GM19023 (cell line): ENCODE data around the gene EGR4.

ENCODE experiments used
- ATAC-seq: cut with Tn5 transposase; IDR thresholded peaks from one replicate; pipeline ENCODE4 v1.9.1; 2021; ENCODE audit warnings: mild to moderate bottlenecking, moderate library complexity; ENCODE audit not compliant: unreplicated experiment

The EGR4 gene

DNA sequence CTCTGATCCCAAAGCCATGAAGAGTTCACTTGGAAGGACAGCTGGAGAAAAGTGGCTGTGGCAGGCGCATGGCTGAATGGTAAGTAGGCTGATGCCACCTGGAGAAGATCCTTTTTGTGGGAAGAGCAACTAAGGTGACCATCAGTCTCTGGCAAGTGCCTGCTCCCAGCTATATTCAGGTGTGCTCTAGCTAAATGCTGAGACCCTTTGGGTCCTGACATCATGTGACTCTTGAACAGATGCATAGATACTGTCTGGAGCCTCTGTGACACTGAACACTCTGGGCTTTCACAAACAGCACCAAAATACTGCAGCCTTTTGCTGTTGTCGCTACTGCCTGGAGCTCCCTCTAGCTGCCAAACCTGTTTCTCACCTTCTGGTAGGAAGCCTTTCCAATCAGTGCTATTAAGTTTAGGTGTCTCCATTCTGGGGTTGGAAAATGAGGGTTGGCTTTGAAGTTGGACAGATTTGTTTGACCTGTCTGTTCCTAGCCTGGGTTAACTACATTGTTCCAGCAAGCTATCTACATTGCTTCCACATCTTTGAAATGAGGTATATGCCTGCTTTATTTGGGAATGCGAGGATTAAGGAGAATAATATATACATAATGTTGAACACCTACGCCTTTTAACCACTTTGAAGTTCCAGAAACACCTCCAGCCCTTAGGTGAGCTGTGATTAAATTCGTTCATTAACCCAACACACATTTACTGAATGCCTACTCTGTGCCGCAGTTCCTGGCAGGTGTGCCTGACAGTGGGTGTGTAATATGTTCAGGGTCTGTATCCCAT is 3.1 kb downstream of the EGR4 start:
- ATAC-seq = no peak

DNA sequence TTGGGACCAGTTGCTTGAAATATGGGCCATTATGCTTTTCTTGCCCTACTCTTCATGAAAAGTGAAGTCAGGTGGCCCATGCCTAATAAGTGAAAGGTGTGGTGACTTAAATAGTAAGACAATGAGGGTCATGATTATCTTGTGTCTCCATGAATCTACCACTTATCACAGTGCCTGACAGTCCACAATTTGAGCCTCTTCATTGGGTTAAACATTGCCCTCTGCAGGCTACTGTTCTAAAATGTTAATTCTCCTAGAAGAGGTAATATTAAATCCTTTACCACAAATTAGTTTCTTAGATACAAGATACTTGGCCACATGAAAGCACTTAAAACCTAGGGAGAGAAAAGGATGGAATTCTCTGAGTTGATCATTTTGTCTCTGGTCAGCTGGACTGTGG is 4.0 kb downstream of the EGR4 start:
- no peak for ATAC-seq

DNA sequence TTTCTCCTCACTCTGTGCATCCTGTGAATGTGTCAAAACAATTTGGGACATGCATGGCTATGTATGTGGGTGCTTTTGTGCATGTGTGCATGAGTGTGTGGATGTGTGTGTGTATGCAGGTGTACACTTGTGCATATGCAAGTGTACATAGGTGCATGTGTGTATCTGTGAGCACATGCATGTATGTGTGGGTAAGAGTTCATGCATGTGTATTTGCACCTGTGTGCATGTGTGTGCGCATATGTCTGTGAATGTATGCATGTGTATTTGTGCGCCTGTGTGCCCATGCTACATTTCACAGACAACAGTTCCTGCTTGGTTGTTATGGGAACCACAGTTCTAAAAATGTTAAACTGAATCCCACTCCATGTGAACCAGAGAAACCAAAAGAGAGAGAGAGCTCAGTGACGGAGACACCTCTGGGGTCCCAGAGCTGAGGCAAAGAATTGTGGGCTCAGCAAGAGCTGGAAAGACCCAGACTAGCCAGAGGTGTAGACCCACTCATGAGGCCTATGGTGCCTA is 7.2 kb downstream of the EGR4 start:
- no peak for ATAC-seq

DNA sequence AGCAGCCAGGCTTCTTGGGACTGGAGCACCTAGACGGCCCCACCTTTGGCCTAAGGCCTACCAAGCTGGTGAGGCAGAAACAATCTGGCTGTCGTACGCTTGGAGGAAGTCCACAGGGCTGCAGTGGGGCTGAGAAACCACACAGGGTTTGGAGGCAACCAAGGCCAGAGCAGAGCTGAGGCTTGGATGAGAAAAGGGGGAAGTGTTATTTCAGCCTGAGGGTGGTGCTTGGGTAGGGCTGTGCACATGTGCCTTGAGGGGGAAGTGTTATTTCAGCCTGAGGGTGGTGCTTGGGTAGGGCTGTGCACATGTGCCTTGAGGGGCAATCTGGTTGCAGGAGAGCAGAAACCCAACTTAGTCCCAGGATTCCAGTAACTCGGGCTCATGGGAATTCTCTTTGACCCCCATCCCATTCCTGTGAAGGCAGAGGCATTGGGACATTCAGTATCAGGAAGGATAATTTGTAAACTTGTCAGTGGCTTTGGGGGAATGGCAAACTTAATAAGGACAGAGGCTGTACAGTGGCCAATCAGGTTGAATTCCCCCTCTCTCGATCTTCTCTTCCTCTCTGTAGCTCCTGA is 8.1 kb downstream of the EGR4 start:
- peak; percentile 44 for ATAC-seq

- ATAC-seq = peak; percentile 78
Measured at GRCh38 chr2:73284296-73285158, 8.8 kb downstream of the EGR4 start, which contains the start of gene FBXO41. Gene FBXO41, minus strand, starts transcription at chr2:73284478. Its CDS starts 14,848 bp downstream, at chr2:73269630.

DNA sequence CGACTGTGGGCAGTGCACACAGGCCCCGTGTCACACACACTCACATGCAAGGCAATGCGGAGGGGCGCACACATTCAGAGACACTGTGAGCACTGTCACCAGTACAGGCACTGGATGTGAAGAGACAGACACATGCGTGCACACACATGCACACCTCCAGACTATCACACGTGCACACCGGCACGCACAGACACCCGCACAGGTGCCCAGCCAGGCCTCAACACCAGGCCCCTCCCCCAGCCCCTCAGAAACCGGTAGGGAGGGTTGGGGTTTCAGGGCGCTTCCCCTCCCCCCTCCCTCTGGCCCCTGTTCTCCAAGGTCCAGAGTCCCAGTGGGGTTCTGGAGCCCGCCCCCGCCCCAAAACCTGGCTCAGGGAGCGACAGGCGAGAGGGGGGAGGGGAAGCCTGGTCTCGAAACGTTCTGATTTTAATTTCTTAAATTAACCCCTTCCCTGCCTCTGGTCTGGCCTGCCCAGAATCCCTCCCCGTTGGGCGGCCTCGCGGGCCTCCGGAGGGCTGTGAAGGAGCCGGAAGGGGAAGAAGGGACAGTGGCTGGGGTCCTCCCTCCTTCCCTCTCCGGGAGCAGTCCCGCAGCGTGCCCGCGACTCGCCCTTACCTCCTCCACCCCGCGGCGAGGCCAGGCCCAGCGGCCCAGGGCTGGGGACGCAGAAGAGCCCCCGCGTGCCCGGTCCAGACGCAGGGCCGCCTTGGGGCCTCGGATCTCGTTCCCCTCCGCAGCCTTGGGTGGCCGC is 9.6 kb downstream of the EGR4 start:
- peak; percentile 21 for ATAC-seq

DNA sequence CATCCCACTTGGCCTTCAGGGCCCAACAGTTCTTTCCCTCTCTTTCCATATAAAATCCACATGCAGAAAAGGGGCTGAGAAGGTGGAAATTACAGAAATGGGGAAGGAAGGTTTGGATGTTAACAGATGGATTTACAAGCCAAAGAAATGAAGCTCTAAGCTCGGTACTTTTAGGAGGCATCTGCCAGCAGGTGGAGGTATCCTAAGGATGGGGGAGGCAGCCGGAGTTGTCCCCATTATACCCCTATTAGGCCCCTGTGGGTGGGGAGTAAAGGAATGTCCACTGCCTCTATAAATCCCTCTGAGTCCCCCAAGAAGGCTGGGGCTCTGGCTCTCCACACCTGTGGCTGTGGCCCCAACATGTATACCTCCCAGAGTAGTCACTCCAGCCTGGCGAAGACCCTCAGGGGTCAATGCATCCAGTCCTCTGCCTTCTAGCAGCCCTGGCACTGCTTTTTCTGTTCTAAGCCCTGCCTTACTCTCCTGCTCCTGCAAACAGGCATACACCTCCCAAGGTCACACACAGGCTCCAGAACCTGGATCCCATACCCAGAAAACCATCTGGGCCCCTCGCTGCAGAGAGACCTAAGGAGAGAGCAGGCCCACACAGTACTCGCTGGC is 10.3 kb downstream of the EGR4 start:
- no peak for ATAC-seq

DNA sequence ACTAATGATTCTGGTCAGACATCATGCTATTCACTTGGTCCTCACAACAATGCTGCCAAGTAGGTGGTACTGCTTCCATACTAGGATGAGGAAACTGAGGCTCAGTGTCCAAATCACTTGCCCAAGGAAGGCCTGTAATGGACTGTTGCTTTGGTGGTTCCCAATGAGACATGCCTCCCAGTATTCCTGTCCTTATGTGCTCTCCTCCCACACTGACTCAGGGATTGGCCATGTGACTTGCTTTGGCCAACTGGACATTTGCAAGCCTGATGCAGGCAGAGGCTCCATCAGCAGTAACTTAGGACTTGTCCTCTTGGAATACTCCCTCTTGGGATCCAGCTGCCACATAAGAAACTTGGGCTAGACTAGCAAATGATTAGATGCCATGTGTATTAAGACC is 12.1 kb downstream of the EGR4 start:
- no peak for ATAC-seq

DNA sequence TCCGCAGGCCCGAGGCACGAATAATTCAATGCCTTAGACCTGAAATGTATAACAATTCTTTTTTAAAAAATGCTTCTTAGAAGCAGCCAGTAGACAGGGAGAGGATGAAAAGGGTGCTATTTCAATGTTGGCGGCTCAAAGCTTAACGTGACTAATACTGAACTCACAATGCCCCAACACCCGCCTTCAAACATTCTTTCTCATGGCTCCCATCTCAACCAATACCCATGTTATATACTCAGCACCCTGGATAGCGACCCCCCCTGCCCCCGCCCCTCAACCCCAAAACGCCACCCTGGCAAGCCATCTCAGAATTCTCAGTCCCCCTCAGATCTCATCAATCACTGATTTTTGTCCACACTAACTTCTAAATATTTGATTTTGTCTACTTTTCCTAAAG is 13.5 kb downstream of the EGR4 start:
- ATAC-seq = no peak

DNA sequence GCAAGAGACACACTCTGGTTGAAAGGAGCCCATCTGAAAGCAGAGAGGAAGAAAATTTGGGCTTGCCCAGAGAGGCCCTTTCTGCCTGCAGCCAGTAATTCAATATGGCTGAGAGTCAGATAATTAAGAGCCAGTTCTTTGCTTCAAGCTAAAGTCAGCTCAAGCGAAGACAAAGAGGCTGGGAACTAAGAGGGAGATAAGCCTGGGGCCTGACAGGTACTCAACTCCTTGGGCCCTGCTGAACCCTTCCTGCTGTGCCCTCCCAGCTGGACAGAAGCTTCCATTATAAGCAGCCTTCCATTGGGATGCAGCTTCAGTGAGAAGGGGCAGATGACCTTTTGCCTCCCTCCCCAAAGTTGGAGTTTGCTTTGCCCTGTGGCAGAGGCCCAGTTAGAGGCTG is 21.1 kb downstream of the EGR4 start:
- ATAC-seq = no peak

DNA sequence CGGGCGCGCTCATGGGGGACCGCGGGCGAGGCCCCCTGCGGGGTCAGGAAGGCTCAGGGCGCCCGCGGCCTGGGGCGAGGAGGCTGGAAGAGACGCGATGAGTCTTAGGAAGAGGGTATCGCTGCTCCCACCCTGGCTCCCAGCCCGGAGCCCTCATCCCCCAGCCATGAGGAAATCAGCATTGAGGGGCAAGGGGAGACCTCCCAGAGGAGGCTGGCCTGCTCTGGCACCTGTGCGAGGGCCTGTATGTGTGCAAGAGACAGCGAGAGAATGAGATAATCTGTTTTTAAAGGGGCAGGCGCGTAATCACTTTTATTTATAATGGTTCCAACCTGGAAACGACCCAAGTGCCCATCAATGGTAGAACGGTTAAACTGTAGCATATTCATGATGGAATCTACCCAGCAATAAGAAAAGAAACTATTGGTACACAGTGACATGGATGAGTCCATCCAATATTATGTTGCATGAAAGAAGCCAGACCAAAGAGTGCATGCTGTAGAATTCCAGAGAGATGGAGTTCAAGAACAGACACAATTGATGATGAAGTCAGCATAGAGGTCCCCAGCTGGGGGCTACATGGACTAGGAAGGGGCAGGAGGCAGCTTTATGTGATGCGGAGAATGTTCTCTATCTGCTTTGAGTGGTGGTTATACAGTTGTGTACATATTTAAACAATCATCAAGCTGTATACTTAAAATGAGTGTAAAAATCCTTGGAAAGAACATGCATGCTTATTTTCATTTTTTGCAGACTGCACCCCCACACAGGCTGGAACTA is 23.5 kb downstream of the EGR4 start:
- ATAC-seq = no peak

GRCh38 chr2:73268830-73269685 is 24.3 kb downstream of the EGR4 start:
- ATAC-seq = peak; percentile 84

- no peak for ATAC-seq
Measured at GRCh38 chr2:73268366-73268829, 24.9 kb downstream of the EGR4 start.

DNA sequence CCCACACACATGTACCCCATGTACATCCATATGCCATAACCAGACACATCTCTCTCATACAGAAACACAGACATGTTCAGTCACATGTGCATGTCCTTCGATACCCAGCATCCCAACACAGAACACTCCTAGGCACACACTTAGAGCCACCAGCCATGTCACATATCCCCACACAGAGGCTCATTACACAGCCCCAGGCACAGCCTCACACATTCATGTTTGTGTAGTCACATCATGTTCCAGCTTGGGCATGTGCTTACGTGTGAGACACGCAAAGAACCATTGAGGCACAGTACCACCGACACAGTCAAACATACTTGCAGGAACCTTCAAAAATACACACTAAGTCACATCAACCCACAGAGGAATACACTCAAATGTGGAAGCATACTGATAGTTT is 26.3 kb downstream of the EGR4 start:
- no peak for ATAC-seq

GRCh38 chr2:73266061-73266901 is 27.1 kb downstream of the EGR4 start:
- no peak for ATAC-seq

DNA sequence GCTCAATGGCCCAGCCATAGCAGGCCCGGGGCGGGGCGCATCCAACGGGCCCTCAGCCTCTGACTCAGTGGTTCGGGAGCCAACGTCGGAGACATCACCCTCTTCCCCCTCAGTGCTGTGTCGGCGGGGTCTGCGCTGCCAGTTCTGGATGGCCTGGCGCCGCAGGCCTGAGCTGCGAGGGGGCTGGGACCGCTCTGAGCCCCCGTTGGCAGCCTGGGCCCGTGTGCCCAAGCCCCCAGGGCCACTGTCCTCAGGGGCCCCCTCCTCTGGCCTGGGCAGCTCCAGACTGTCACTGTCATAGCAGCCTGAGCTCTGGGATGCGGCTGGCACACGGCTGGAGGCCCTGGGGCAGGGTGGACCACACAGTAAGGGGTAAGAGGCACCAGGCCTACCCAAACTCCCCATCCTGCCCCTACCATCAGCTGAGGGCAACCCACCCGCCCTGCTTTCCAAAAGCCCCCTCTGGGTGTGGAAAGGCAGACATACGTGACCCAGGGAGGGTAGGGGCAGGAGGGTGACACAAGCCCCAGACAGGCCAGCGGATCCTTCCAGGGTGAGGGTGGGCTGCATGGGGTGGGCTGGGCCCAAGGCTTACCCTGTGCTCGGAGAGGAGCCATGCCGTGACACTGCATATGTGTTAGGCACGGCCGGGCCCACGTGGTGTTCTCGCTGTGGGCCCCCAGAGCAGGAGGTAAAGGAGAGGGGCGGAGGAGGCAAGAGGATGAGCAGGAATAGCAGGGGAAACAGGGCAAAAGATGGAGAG is 27.9 kb downstream of the EGR4 start:
- ATAC-seq = no peak

DNA sequence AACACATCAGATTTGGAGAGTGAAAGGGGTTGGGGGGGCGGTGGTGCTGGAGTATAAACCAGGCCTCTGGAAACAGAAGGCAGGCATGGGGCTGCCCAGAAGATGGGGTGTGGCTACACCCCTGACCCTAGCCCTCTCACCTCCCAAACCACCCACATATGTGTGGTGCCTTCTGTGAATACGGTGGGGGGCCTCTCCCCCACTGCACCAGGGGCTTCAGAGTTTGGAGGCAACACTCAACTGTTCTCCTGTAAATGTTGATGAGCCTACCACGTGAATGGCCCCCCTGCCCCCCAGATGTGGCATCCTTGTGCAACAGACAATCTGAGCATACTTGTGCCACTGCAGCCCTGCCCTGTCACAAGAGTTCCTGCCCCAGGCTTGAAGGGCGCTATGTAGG is 28.6 kb downstream of the EGR4 start:
- no peak for ATAC-seq
